GM19193 (cell line): Measurements from ENCODE around the gene TMEM132C.

ENCODE experiments used
- POLR2A ChIP-seq: IDR thresholded peaks from 4 replicates; pipeline ENCODE4 v1.6.1; 2011; ENCODE audit not compliant: insufficient read depth, insufficient read length; ENCODE audit errors: extremely low read depth

The TMEM132C gene

DNA sequence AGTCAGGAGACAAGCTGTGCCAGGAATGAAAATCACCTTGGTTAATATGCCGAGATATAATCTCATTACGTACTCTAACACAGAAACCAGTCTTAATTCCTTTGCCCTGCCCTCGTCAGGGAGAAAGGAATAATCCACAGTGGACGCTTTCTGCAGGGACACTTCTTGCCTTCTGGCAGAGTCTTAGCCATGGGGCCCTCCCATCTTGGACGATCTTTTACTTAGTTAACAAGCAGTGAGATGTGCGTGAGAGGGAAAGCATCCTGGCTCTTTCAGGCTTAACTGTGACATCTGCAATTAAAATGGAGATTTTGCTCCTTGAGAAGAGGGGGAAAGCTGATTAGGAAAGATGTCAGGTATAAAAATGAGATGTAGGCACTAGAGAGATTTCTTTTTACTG, 246.4 kb downstream of the TMEM132C start:
- no peak for TF ChIP-seq POLR2A

GRCh38 chr12:128513831-128514230, 246.9 kb downstream of the TMEM132C start:
- TF ChIP-seq POLR2A, result no peak

- no peak for TF ChIP-seq POLR2A
Measured at GRCh38 chr12:128518644-128519043, 251.7 kb downstream of the TMEM132C start.

DNA sequence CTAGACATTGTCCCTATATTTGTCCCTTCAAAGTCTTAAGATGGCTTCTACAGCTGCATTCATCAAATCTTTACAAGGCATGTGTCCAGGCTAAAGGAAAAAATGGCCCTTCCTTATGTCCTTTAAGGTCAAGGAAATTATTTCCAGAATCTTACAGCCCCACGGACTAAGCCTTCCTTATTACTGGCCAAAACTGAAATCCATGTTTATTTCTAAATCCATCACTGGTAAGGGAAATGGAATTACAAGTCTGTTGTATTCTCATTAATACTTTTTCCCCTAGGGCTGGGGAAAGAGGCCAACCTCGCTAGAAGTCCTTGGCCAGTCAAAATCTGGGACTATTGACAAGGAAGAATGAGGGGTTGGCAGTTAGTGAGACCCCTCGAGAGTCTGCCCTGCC, 252.5 kb downstream of the TMEM132C start:
- TF ChIP-seq POLR2A, result no peak

GRCh38 chr12:128521981-128522380, 255.0 kb downstream of the TMEM132C start:
- no peak for TF ChIP-seq POLR2A

- no peak for TF ChIP-seq POLR2A
Measured at GRCh38 chr12:128524439-128524838, 257.5 kb downstream of the TMEM132C start.

DNA sequence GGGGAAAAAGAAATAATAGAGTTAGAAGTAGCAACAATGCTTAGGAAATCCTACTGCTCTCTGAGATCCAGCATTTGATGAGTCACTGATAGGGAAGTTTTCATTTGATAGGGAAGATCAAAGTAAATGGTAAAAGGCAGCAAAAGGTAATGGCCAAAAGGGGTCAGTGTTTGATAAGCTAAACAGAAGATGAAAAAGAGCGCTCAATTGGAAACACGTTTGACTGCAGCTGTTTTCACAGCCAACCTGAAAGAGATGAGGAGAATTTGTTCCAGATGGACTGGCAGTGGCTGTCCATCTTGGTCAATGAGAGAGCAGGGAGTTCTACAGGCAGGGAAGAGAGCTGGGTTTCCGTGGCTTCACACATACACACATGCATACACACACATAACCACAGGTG, 264.2 kb downstream of the TMEM132C start:
- no peak for TF ChIP-seq POLR2A

DNA sequence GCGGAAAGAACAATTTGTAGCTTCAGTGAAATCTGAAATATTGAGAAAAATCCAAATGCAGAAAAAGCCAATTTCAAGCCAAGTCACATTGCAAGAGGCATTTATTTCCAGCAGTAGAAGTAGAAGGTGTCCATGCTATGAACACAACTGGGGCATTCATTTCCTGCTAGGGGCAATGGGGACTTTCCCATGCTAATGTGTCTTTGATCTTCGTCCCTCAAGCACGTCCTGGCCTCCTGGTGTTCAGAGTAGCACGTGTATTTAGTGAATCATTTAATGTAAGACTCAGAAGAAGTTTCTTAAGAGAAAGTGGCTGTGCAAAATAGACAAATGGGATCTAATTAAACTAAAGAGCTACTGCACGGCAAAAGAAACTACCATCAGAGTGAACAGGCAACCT, 267.9 kb downstream of the TMEM132C start:
- no peak for TF ChIP-seq POLR2A

GRCh38 chr12:128536810-128537209, 269.8 kb downstream of the TMEM132C start:
- TF ChIP-seq POLR2A, result no peak

- no peak for TF ChIP-seq POLR2A
Measured at GRCh38 chr12:128537668-128538067, 270.7 kb downstream of the TMEM132C start.

DNA sequence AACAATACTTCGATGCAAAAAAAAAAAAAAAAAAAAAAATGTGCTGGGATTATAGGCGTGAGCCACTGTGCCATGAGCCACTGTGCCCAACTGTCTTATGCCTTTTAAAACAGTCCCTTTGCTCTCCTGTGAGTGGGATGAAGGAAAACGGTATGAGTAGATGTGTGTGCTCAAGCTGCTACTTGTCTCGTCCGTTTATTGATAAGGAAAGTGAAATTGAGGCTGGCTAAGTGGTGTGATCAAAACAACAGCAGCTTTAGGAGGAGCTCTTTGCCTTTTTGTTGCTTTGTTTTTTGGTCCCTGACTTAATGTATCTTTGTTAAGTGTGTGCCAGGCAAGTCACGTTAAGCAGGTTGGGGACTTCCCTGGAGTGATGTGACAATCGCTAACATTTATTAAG, 275.9 kb downstream of the TMEM132C start:
- TF ChIP-seq POLR2A, result no peak

DNA sequence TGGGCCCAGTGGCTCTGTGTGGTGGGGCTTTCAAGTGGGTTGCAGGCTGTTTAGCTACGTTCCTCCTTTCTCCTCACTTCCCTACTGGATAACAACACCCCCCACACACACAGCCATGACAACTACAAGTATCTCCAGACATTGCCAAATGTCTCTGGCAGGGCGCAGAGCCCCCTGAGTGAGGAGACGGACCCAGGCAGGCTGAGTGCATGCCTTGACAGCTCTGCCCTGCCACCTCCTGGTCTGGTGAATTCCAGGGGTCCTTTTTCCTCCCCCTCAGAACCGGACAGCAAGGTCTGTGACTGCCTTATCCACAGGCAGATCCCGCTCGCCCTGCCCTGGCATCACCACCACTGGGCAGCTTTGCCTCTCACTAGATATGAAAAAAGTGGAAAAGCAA, 276.5 kb downstream of the TMEM132C start:
- no peak for TF ChIP-seq POLR2A

GRCh38 chr12:128543971-128544370, 277.0 kb downstream of the TMEM132C start:
- TF ChIP-seq POLR2A, result no peak

- no peak for TF ChIP-seq POLR2A
Measured at GRCh38 chr12:128548949-128549348, 282.0 kb downstream of the TMEM132C start.

- TF ChIP-seq POLR2A, result no peak
Measured at GRCh38 chr12:128549601-128550218, 282.7 kb downstream of the TMEM132C start.

GRCh38 chr12:128551266-128551665, 284.3 kb downstream of the TMEM132C start:
- TF ChIP-seq POLR2A, result no peak
